Activated CD4-positive, CD25-positive, alpha-beta regulatory T cell treated with anti-CD3 and anti-CD28 coated beads, Interleukin-2, amount 50 U/mL, for 16 hours (primary cell): ENCODE results near the gene PPP1R12A.
"Not testable (repeated sequence)": the region's sequence is repeated elsewhere in the genome, so short reads cannot be mapped to it uniquely, and the experiment has no call there.

Experiments used
- DNase-seq: peaks from one replicate; pipeline ENCODE4 v3.0.0-alpha.2; 2020; ENCODE audit warnings: low read depth, low spot score

PPP1R12A gene

GRCh38 chr12:79842630-79843029 is 92.3 kb downstream of the PPP1R12A start:
- DNase-seq = no peak

GRCh38 chr12:79841878-79842265 is 93.0 kb downstream of the PPP1R12A start:
- DNase-seq = no peak

GRCh38 chr12:79841248-79841877 is 93.5 kb downstream of the PPP1R12A start:
- DNase-seq = no peak

- DNase-seq = no peak
These were observed 96.5 kb downstream of the PPP1R12A start for GRCh38 chr12:79838359-79838758.

GRCh38 chr12:79837575-79837974 is 97.3 kb downstream of the PPP1R12A start:
- DNase-seq = no peak

- DNase-seq = no peak
These were observed 99.5 kb downstream of the PPP1R12A start for GRCh38 chr12:79835377-79835843.

GRCh38 chr12:79834712-79835376 is 100.1 kb downstream of the PPP1R12A start:
- no peak for DNase-seq

GRCh38 chr12:79830440-79830839 is 104.5 kb downstream of the PPP1R12A start:
- no peak for DNase-seq

GRCh38 chr12:79828924-79829323 is 106.0 kb downstream of the PPP1R12A start:
- DNase-seq = no peak

- DNase-seq = no peak
These were observed 107.4 kb downstream of the PPP1R12A start for GRCh38 chr12:79827484-79827883.

- no peak for DNase-seq
These were observed 108.4 kb downstream of the PPP1R12A start for GRCh38 chr12:79826267-79827128.

- no peak for DNase-seq
These were observed 112.4 kb downstream of the PPP1R12A start for GRCh38 chr12:79822475-79822874.

GRCh38 chr12:79818856-79819255 is 116.0 kb downstream of the PPP1R12A start:
- no peak for DNase-seq

- DNase-seq = not testable (repeated sequence)
These were observed 150.4 kb downstream of the PPP1R12A start for GRCh38 chr12:79784366-79785065.

GRCh38 chr12:79782172-79782900 is 152.6 kb downstream of the PPP1R12A start:
- DNase-seq = no peak

- no peak for DNase-seq
These were observed 156.0 kb downstream of the PPP1R12A start for GRCh38 chr12:79778802-79779448.

GRCh38 chr12:79776111-79776510 is 158.8 kb downstream of the PPP1R12A start:
- DNase-seq = no peak

- DNase-seq = no peak
These were observed 159.4 kb downstream of the PPP1R12A start for GRCh38 chr12:79775355-79776027.

GRCh38 chr12:79773896-79774295 is 161.0 kb downstream of the PPP1R12A start:
- no peak for DNase-seq
